Right lobe of liver (tissue), 4 donors: ENCODE data around the gene IL5RA.

Experiments
- POLR2A ChIP-seq: fragments of 450-650 bp; IDR thresholded peaks from one replicate; pipeline ENCODE4 v1.6.1; 2017; ENCODE audit warnings: antibody characterized with exemption, mild to moderate bottlenecking
- TF ChIP-seq, protein P1 (sequence below), 4 donors: fragments of 200-600 bp in 3 of 4; fragments of 450-650 bp in 1 of 4; IDR thresholded peaks; one replicate each; pipeline versions ENCODE4 v1.5.1 to v1.8.0; 2016 to 2022; ENCODE audit warnings: antibody characterized with exemption in 4 of 4, mild to moderate bottlenecking in 2 of 4
- donor health status: DM: no; HTN: no; CAD: no.
- donor health status: DM: no; HTN: no; CAD: no.
- donor health status: DM: no; HTN: yes; CAD: no.

DNA sequence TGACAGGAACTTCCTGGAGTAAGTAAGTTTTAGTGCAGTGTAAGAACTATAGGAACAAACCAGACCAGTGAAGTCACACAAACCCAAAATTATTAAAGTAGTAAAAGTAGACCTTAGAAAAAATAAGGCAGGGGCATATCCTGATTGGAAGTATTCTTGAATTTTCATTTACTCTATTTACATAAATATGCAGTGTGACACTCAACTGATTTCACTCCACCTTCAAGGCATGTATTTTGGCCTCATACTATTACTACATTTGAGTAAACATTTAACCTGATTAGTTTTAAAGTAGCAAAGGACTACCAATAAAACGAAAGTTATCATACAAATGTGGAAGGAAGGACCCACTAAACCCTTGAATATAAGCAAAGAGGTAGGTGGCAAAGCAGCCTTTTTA is 39.4 kb upstream of the IL5RA start:
- TF ChIP-seq, protein P1, sequence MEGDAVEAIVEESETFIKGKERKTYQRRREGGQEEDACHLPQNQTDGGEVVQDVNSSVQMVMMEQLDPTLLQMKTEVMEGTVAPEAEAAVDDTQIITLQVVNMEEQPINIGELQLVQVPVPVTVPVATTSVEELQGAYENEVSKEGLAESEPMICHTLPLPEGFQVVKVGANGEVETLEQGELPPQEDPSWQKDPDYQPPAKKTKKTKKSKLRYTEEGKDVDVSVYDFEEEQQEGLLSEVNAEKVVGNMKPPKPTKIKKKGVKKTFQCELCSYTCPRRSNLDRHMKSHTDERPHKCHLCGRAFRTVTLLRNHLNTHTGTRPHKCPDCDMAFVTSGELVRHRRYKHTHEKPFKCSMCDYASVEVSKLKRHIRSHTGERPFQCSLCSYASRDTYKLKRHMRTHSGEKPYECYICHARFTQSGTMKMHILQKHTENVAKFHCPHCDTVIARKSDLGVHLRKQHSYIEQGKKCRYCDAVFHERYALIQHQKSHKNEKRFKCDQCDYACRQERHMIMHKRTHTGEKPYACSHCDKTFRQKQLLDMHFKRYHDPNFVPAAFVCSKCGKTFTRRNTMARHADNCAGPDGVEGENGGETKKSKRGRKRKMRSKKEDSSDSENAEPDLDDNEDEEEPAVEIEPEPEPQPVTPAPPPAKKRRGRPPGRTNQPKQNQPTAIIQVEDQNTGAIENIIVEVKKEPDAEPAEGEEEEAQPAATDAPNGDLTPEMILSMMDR (IDR thresholded peaks at IDR 0.05) = no peak
- TF ChIP-seq POLR2A = no peak
